T-cell (primary cell): ENCODE results near the gene KCNK4. TPM values are rescaled to one million over a fixed set of nuclear protein-coding genes. Genes with fewer than 3 reads are reported as not detected.
"Not testable (repeated sequence)": the region's sequence is repeated elsewhere in the genome, so short reads cannot be mapped to it uniquely, and the experiment has no call there.

ENCODE experiments used
- ATAC-seq, 4 experiments: fragments of 200-7000 bp in 3 of 4; fragments of 150-1000 bp in 1 of 4; cut with Tn5 transposase; replicated peaks in 1 of 4; 1 replicate in 3 of 4; 2 replicates in 1 of 4; pipeline ENCODE4 v1.10.0; 2021; ENCODE audit warnings: moderate library complexity in 3 of 4, mild to moderate bottlenecking in 2 of 4, moderate number of reproducible peaks in 1 of 4
- CTCF ChIA-PET, 2 donors: fragments of 300-600 bp; sonication (Branson Sonifier 250); formaldehyde crosslinking; loops; one replicate each; lab custom pipeline; 2022; ENCODE audit warnings: antibody characterized with exemption in 2 of 2; lab: Charles Lee
- POLR2A ChIA-PET, 2 donors: fragments of 300-600 bp; sonication (Branson Sonifier 250); formaldehyde crosslinking; loops; one replicate each; lab custom pipeline; 2022; ENCODE audit warnings: antibody characterized with exemption in 2 of 2; lab: Charles Lee
- DNase-seq, 35 experiments: peaks; one replicate each; pipeline versions ENCODE4 v3.0.0 to v3.0.0-alpha.2; 2013 to 2023
- H3K27ac ChIP-seq: one replicate; pipeline ENCODE4 v1.5.1; 2013; ENCODE audit warnings: low read length
- H3K27me3 ChIP-seq, 2 experiments: replicated peaks in 1 of 2; 1 replicate in 1 of 2; 2 replicates in 1 of 2; pipeline versions ENCODE4 v1.6.1 to v1.7.0; 2013; ENCODE audit warnings: low read length in 1 of 2, mixed read lengths in 1 of 2; ENCODE audit not compliant: control insufficient read depth in 2 of 2, insufficient read depth in 2 of 2; ENCODE audit errors: extremely low read depth in 1 of 2
- H3K36me3 ChIP-seq, 2 donors: 1 replicate in 1 of 2; 2 replicates in 1 of 2; pipeline versions ENCODE4 v1.6.1 to v1.7.0; 2013; ENCODE audit warnings: low read length in 1 of 2; ENCODE audit not compliant: control insufficient read depth in 2 of 2, insufficient read depth in 1 of 2; ENCODE audit errors: extremely low read depth in 1 of 2
- H3K4me1 ChIP-seq, 2 experiments: 1 replicate in 1 of 2; 2 replicates in 1 of 2; pipeline versions ENCODE4 v1.6.1 to v1.7.0; 2013; ENCODE audit warnings: low read length in 2 of 2, mixed read lengths in 1 of 2; ENCODE audit not compliant: insufficient read depth in 2 of 2, control insufficient read depth in 1 of 2; ENCODE audit errors: extremely low read depth in 1 of 2
- H3K4me3 ChIP-seq, 2 donors: 1 replicate in 1 of 2; 2 replicates in 1 of 2; pipeline versions ENCODE4 v1.5.1 to v1.7.0; 2013; ENCODE audit warnings: mild to moderate bottlenecking in 2 of 2, low read length in 1 of 2, moderate library complexity in 1 of 2; ENCODE audit not compliant: control insufficient read depth in 1 of 2; ENCODE audit errors: extremely low read depth in 1 of 2
- H3K9me3 ChIP-seq: 2 replicates; pipeline ENCODE4 v1.7.0; 2013
- H3K27ac Mint-ChIP-seq, 2 donors: one replicate each; pipeline ENCODE4 v1.8.0; 2020 to 2021; ENCODE audit warnings: mild to moderate bottlenecking in 2 of 2, mixed read lengths in 2 of 2
- H3K27me3 Mint-ChIP-seq, 2 donors: one replicate each; pipeline ENCODE4 v1.8.0; 2021 to 2022; ENCODE audit warnings: mixed read lengths in 2 of 2
- H3K36me3 Mint-ChIP-seq: one replicate; pipeline ENCODE4 v1.8.0; 2021; ENCODE audit warnings: mixed read lengths
- H3K4me1 Mint-ChIP-seq, 3 donors: one replicate each; pipeline ENCODE4 v1.8.0; 2020 to 2022; ENCODE audit warnings: mixed read lengths in 3 of 3, mild to moderate bottlenecking in 1 of 3
- H3K4me3 Mint-ChIP-seq, 3 donors: one replicate each; pipeline ENCODE4 v1.8.0; 2020 to 2022; ENCODE audit warnings: mild to moderate bottlenecking in 3 of 3, mixed read lengths in 3 of 3, moderate library complexity in 3 of 3
- H3K9me3 Mint-ChIP-seq, 3 donors: one replicate each; pipeline ENCODE4 v1.8.0; 2020 to 2022; ENCODE audit warnings: mixed read lengths in 3 of 3
- WGBS: methylation state at CpG from one replicate; pipeline ENCODE4 v1.1.5; 2013; ENCODE audit warnings: missing lambda C conversion rate; ENCODE audit not compliant: insufficient coverage; 5-methylcytosine and 5-hydroxymethylcytosine counted together
- total RNA-seq, 35 experiments: library from RNA in 6 of 35; stranded (reverse) in 6 of 35; fragments of 120-200 nt in 1 of 35; gene quantifications; one replicate each; pipeline versions ENCODE4 v1.2.1 to v1.2.4 and lab custom pipeline; 2013 to 2026

The KCNK4 gene
- total RNA-seq, 5 donors from 2014 or later (not counting 1 experiment from before 2014, with no cell fraction given): 0.22 to 0.35 (median 0.33) TPM; not detected in 2

DNA sequence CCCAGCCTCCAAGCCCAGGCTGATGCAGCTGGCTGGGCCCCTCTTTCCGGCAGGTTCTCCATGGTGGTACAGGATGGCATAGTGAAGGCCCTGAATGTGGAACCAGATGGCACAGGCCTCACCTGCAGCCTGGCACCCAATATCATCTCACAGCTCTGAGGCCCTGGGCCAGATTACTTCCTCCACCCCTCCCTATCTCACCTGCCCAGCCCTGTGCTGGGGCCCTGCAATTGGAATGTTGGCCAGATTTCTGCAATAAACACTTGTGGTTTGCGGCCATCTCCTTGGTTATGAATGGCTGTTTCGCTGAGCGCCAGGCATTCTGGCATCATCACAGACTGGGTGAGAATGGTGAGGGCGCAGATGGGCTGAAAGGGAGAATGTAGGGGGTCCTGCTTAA, 30.4 kb downstream of the KCNK4 start:
- Histone ChIP-seq H3K27me3 (no peaks in the 10 kb centered on the region), H3K9me3 (no peaks in the 10 kb centered on the region), H3K36me3 (peaks cover 6 to 22% of the 10 kb centered on the region in 2 donors), H3K27ac (no peak overlapping the region), H3K4me3 (no peak overlapping the region), H3K4me1 (peaks cover 2 to 29% of the 10 kb centered on the region in 2 experiments)
- Mint-ChIP-seq H3K27ac (no peak overlapping the region), H3K4me3 (no peak overlapping the region), H3K9me3 (no peaks in the 10 kb centered on the region), H3K36me3 (peaks cover 15% of the 10 kb centered on the region), H3K27me3 (no peaks in the 10 kb centered on the region), H3K4me1 (peaks cover 19 to 45% (median 30%) of the 10 kb centered on the region in 3 donors)
- ATAC-seq (no peak), DNase-seq (no peak)
- POLR2A ChIA-PET: no interaction called here
- 100% methylated on average over 1 of the region's 5 CpGs for WGBS
- CTCF ChIA-PET: no interaction called here

GRCh38 chr11:64322925-64323260, 31.8 kb downstream of the KCNK4 start:
- no peak overlapping the region for H3K4me3 ChIP-seq
- peaks cover 6 to 22% of the 10 kb centered on the region in 2 donors for H3K36me3 ChIP-seq
- H3K4me1 Mint-ChIP-seq: peaks cover 13 to 32% (median 19%) of the 10 kb centered on the region in 3 donors
- H3K36me3 Mint-ChIP-seq: peaks cover 15% of the 10 kb centered on the region
- peaks cover 2 to 17% of the 10 kb centered on the region in 2 experiments for H3K4me1 ChIP-seq
- H3K27ac Mint-ChIP-seq: no peak overlapping the region
- WGBS: 90% methylated on average over 6 of the region's 7 CpGs
- no peak overlapping the region for H3K27ac ChIP-seq
- H3K4me3 Mint-ChIP-seq: no peak overlapping the region
- ChIA-PET POLR2A (no interaction called here), CTCF (no interaction called here)
- ATAC-seq (no peak), DNase-seq (no peak)
- H3K9me3 ChIP-seq: no peaks in the 10 kb centered on the region
- H3K9me3 Mint-ChIP-seq: no peaks in the 10 kb centered on the region
- H3K27me3 ChIP-seq: no peaks in the 10 kb centered on the region
- H3K27me3 Mint-ChIP-seq: no peaks in the 10 kb centered on the region

GRCh38 chr11:64323373-64323772, 32.3 kb downstream of the KCNK4 start:
- H3K4me3 Mint-ChIP-seq: no peak overlapping the region
- POLR2A ChIA-PET: no interaction called here
- Histone ChIP-seq H3K27ac (no peak overlapping the region), H3K36me3 (peaks cover 6 to 22% of the 10 kb centered on the region in 2 donors), H3K4me3 (no peak overlapping the region), H3K9me3 (no peaks in the 10 kb centered on the region), H3K4me1 (peaks cover 2 to 13% of the 10 kb centered on the region in 2 experiments), H3K27me3 (no peaks in the 10 kb centered on the region)
- ATAC-seq: no peak
- H3K36me3 Mint-ChIP-seq: peaks cover 15% of the 10 kb centered on the region
- CTCF ChIA-PET: interaction anchor here in 1 of 2 donors (1.1 kb wide), 1 partner anchor 54 kb away, joined by 3 read pairs; no protein-coding TSS in a partner anchor
- no peak overlapping the region for H3K27ac Mint-ChIP-seq
- 20% methylated on average over 2 of the region's 5 CpGs for WGBS
- H3K4me1 Mint-ChIP-seq: peaks cover 9 to 27% (median 17%) of the 10 kb centered on the region in 3 donors
- DNase-seq: no peak
- no peaks in the 10 kb centered on the region for H3K27me3 Mint-ChIP-seq
- no peaks in the 10 kb centered on the region for H3K9me3 Mint-ChIP-seq

GRCh38 chr11:64323984-64324383, 32.9 kb downstream of the KCNK4 start:
- H3K27ac ChIP-seq, H3K4me3 Mint-ChIP-seq, H3K27ac Mint-ChIP-seq, POLR2A ChIA-PET, H3K27me3 ChIP-seq, H3K9me3 Mint-ChIP-seq, H3K4me1 ChIP-seq, ATAC-seq, H3K4me3 ChIP-seq, DNase-seq, H3K27me3 Mint-ChIP-seq, H3K9me3 ChIP-seq: not testable (repeated sequence)
- peaks cover 6 to 21% (median 15%) of the 10 kb centered on the region in 3 donors for H3K4me1 Mint-ChIP-seq
- CTCF ChIA-PET: interaction anchor here in 1 of 2 donors (1.1 kb wide), 1 partner anchor 55 kb away, joined by 3 read pairs; no protein-coding TSS in a partner anchor
- 93% methylated on average over 4 of the region's 4 CpGs for WGBS
- H3K36me3 ChIP-seq: peaks cover 6 to 22% of the 10 kb centered on the region in 2 donors
- H3K36me3 Mint-ChIP-seq: peaks cover 15% of the 10 kb centered on the region

GRCh38 chr11:64324692-64325469, 33.8 kb downstream of the KCNK4 start:
- CTCF ChIA-PET: no interaction called here
- H3K27ac Mint-ChIP-seq: no peak overlapping the region
- no peak for DNase-seq

DNA sequence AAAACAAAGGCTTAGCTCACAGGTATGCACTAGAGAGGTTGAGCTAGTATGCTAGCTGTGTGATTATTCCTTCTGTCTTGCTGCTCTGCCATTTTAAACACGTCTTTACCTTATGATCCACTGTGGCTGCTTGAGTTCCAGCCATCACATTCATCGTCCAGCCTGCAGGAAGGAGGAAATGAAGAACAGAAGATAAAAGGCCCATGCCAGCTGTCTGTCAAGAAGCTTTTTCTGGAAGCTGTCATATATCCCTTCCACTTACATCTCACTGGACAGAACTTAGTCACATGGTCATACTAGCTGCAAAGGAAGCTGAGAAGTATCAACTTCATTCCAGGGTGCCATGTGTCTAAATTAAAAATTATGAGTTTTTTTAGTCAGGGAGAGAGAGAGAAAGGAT, 36.3 kb downstream of the KCNK4 start:
- H3K9me3 Mint-ChIP-seq: no peaks in the 10 kb centered on the region
- Histone ChIP-seq H3K27ac (no peak overlapping the region), H3K36me3 (peaks cover 6% of the 10 kb centered on the region in 2 donors), H3K4me1 (peaks cover 0 to 16% of the 10 kb centered on the region in 2 experiments), H3K4me3 (no peak overlapping the region), H3K9me3 (no peaks in the 10 kb centered on the region), H3K27me3 (no peaks in the 10 kb centered on the region)
- H3K36me3 Mint-ChIP-seq: no peaks in the 10 kb centered on the region
- POLR2A ChIA-PET: no interaction called here
- H3K4me3 Mint-ChIP-seq: no peak overlapping the region
- peaks cover 6 to 10% (median 8%) of the 10 kb centered on the region in 3 donors for H3K4me1 Mint-ChIP-seq
- H3K27me3 Mint-ChIP-seq: no peaks in the 10 kb centered on the region
- H3K27ac Mint-ChIP-seq: no peak overlapping the region
- no peak for DNase-seq
- CTCF ChIA-PET: no interaction called here
- no peak for ATAC-seq
- no CpG with 5 or more reads among the region's 2 CpGs for WGBS

More at GRCh38 chr11:64324692-64325469, 33.8 kb downstream of the KCNK4 start:
- no peaks in the 10 kb centered on the region for H3K27me3 ChIP-seq
- POLR2A ChIA-PET: interaction anchor here in 1 of 2 donors (0.7 kb wide), 1 partner anchor 101 kb away, joined by 6 read pairs; no protein-coding TSS in a partner anchor
- H3K4me1 Mint-ChIP-seq: peaks cover 3 to 12% (median 6%) of the 10 kb centered on the region in 3 donors
- H3K9me3 Mint-ChIP-seq: no peaks in the 10 kb centered on the region
- no peak for ATAC-seq
- no peak overlapping the region for H3K4me3 ChIP-seq
- H3K9me3 ChIP-seq: no peaks in the 10 kb centered on the region
- H3K27ac ChIP-seq: no peak overlapping the region
- peaks cover 6 to 22% of the 10 kb centered on the region in 2 donors for H3K36me3 ChIP-seq
- WGBS: 100% methylated on average over 1 of the region's 11 CpGs
- no peak overlapping the region for H3K4me3 Mint-ChIP-seq
- H3K36me3 Mint-ChIP-seq: peaks cover 15% of the 10 kb centered on the region
- no peaks in the 10 kb centered on the region for H3K4me1 ChIP-seq
- no peaks in the 10 kb centered on the region for H3K27me3 Mint-ChIP-seq
